GM13977 (cell line): ENCODE measurements around the gene OLIG1.

Experiments
- DNase-seq: peaks from one replicate; pipeline ENCODE4 v3.0.0; 2012; ENCODE audit warnings: low spot score
- in situ Hi-C: fragments of 300-500 bp; cut with MboI; formaldehyde crosslinking; loops from one replicate; pipeline ENCODE4 v1.12.0; 2022; ENCODE audit warnings: low sequenced_read_pairs, low pct_unique_long_range_greater_than_20kb, mixed read lengths, inconsistent platforms; ENCODE audit not compliant: unreplicated experiment
- TF ChIP-seq, protein P1 (sequence below): IDR thresholded peaks from 2 replicates; pipeline ENCODE4 v1.5.1; 2012; ENCODE audit warnings: mild to moderate bottlenecking, control low read depth; ENCODE audit not compliant: insufficient read depth; ENCODE audit errors: extremely low read depth, missing control alignments

Gene OLIG1

DNA sequence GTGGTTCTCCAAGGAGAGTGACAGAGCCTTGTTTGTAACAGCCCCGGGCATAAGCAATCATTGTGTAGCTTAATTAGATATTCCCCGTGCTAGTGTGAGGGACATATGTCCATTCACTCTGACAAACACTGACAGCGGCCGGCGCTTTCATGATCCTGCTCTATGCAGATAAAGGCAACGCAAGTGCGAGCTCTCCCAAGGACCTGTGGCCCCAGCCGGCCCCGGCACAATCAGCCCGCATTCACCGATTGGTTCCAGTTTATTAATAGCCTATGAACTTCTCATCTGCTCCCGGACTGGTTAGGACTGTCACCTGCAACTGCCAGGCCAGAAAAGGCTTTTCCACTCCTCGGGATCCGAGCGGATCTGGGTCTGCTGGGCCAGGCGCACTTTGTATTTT, 18.0 kb upstream of the OLIG1 start:
- in situ Hi-C loops, result no loop called here
- no peak for DNase-seq
- TF ChIP-seq, protein P1, sequence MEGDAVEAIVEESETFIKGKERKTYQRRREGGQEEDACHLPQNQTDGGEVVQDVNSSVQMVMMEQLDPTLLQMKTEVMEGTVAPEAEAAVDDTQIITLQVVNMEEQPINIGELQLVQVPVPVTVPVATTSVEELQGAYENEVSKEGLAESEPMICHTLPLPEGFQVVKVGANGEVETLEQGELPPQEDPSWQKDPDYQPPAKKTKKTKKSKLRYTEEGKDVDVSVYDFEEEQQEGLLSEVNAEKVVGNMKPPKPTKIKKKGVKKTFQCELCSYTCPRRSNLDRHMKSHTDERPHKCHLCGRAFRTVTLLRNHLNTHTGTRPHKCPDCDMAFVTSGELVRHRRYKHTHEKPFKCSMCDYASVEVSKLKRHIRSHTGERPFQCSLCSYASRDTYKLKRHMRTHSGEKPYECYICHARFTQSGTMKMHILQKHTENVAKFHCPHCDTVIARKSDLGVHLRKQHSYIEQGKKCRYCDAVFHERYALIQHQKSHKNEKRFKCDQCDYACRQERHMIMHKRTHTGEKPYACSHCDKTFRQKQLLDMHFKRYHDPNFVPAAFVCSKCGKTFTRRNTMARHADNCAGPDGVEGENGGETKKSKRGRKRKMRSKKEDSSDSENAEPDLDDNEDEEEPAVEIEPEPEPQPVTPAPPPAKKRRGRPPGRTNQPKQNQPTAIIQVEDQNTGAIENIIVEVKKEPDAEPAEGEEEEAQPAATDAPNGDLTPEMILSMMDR, result no peak

DNA sequence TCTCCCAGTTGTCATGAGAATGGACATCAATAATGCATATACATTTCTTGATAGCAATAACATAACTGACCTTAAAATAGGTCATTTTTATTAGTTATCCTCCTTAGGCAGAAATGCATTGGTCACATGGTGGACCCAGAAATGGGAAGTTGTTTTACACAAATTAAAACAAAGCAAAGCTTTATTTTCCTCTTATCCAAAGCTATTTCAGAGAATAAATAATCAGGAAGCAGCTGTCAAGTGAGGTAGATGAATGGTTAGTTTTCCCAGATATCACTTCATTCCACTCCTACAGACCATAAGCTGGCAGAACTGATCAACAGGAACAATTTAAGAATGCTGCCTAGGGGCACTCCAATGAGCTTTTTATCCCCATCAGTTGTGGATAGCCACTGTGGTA, 16.0 kb upstream of the OLIG1 start:
- TF ChIP-seq, protein P1, result no peak
- no peak for DNase-seq
- in situ Hi-C loops, result no loop called here

DNA sequence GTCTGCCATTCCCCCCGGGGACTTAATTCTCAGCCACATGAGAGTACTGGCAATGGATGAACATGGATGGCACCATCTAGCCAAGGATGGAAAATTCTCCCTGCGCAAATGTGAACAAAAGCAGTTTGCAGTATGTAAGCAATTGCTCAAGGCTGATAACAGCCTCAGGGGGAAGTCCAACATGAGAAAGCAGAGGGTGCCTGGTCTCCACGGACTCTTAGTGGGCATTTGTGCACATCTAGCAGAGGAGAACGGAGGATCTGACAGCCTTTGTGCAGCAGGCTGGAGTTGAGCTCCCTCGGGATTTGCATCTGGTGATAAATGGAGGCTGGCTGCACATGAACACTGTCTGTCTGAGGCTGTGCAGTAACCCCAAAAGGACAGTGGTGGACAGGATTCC, 13.9 kb upstream of the OLIG1 start:
- in situ Hi-C loops, result no loop called here
- TF ChIP-seq, protein P1, result no peak
- no peak for DNase-seq

DNA sequence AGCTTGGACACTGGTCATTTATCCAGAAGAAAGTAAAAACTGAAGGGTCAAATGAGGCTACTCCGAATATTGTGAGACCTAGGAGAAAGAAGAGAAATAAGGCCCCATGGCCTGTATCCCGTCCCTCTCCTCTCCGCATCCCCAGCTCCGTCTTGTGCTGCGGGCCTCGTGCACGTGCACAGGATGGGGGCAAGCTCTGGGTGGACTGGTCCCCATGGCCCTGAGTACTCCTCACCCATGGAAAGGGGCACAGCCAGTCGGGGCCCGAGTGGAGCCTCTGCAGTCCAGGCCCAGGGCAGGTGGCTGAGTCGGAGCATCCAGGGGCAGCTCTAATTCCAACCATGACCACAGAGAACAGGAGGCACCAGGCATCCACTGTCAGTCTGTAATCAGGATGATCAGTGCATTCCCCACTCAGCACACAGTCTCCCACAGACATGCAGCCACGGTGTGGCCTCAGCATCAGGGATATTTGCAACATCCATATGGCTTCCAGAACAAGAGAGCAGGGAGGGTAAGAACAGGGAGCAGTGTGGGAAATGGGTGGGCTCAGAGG, 12.5 kb upstream of the OLIG1 start:
- in situ Hi-C loops, result no loop called here
- DNase-seq, result no peak
- TF ChIP-seq, protein P1, result no peak

DNA sequence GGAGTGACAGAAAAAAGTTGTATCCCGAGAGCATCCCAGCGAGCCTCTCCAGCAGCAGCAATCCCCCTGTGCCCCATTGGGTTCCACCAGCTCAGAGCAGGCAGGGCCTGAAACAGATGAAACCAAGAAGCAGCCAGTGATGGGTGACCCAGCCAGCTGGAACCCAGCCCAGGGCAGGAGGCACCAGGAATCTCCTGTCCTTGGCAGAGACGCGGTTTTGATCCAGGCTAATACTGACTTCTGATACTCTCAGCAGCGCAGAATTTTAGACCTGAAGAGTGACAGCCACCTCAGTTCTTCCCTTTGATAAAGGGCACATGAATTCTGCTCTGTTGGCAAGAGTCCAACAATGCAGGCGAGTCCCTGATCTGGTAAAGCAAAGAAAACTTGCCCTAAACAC, 11.4 kb upstream of the OLIG1 start:
- in situ Hi-C loops, result no loop called here
- DNase-seq, result no peak
- TF ChIP-seq, protein P1, result no peak

DNA sequence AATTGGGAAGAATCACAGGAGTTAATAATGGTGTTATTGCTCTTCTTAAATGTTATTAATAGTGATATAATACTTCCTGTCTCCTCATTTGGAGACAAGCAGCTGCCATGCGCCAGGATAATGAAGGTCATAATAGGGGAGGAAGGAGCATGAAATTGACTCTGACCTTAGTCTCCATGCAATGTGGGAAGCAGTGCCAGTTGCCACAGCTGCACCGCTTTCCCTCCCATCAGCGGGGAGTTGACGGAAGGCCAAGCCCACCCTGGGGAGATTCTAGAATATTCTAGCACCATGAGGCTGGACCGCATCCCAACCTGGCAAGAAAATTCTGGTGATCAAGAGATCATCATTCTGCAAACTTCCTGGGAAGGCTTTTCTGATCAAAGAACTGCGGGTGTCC, 11.0 kb upstream of the OLIG1 start:
- in situ Hi-C loops, result no loop called here
- no peak for DNase-seq
- TF ChIP-seq, protein P1, result no peak

DNA sequence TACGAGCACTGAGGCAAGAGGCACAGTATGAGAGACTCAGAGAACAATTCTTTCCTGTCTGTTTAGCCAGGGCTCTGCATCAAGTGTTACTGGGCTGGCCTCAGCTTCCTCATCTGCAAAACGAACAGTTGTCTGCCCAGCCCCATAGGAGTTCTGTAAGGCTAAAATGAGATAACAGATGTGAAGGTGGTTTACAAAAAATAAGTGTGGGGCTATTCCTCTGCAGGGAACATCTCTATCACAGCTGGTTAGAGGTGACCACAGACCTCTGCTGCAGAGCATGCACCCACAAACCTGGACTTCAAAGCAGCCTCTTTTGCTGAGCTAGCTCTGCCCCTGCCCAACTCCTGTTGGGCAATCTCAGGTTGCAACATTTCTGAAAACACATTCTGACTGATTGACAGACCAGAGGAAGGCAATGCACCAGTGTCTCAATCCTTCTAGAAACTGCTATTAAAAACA, 10.5 kb upstream of the OLIG1 start:
- DNase-seq, result no peak
- TF ChIP-seq, protein P1, result no peak
- in situ Hi-C loops, result no loop called here
